Esophagus (tissue), 2 donors: ENCODE results near the gene RBP4. TPM values are rescaled to one million over a fixed set of nuclear protein-coding genes. Genes with fewer than 3 reads are reported as not detected.

Source experiments
- H3K27ac ChIP-seq, 2 donors: one replicate each; pipeline ENCODE4 v1.5.1; 2013; ENCODE audit warnings: low read depth in 2 of 2, mild to moderate bottlenecking in 2 of 2, inconsistent platforms in 1 of 2, low read length in 1 of 2, moderate library complexity in 1 of 2
- H3K27me3 ChIP-seq, 2 donors: one replicate each; pipeline ENCODE4 v1.6.1; 2013; ENCODE audit warnings: low read length in 2 of 2, control low read depth in 1 of 2, mild to moderate bottlenecking in 1 of 2; ENCODE audit not compliant: insufficient read depth in 2 of 2, control insufficient read depth in 1 of 2
- H3K36me3 ChIP-seq, 2 donors: one replicate each; pipeline ENCODE4 v1.6.1; 2013; ENCODE audit warnings: low read length in 1 of 2; ENCODE audit not compliant: control insufficient read depth in 2 of 2, insufficient read depth in 2 of 2
- H3K4me1 ChIP-seq, 2 donors: one replicate each; pipeline ENCODE4 v1.6.1; 2013; ENCODE audit warnings: low read length in 1 of 2; ENCODE audit not compliant: control insufficient read depth in 2 of 2, insufficient read depth in 2 of 2
- H3K4me3 ChIP-seq, 2 donors: one replicate each; pipeline ENCODE4 v1.5.1; 2013; ENCODE audit warnings: low read length in 2 of 2, mild to moderate bottlenecking in 2 of 2, low read depth in 1 of 2, moderate library complexity in 1 of 2
- H3K9me3 ChIP-seq, 2 donors: one replicate each; pipeline ENCODE4 v1.6.1; 2013; ENCODE audit warnings: mild to moderate bottlenecking in 2 of 2, low read depth in 1 of 2, low read length in 1 of 2, moderate library complexity in 1 of 2; ENCODE audit not compliant: control insufficient read depth in 2 of 2, insufficient read depth in 1 of 2
- WGBS, 2 donors: extraction: QIAGEN DNeasy Blood & Tissue Kit; methylation state at CpG; one replicate each; pipeline ENCODE4 v1.1.7; 2013; 5-methylcytosine and 5-hydroxymethylcytosine counted together
- polyA plus RNA-seq, 2 donors: library from polyadenylated mRNA; stranded (reverse); fragments of 200-250 nt; gene quantifications; one replicate each; pipeline ENCODE4 v1.2.3, GENCODE V29; 2013
- donor health status: healthy with polysubstance abuse.
- donor health status: Bipolar disorder and iron deficiency.

The RBP4 gene
- polyA plus RNA-seq, 2 donors: 0.14 to 0.47 TPM

GRCh38 chr10:93614101-93614825, 13.2 kb upstream of the RBP4 start:
- no peak overlapping the region for H3K27ac ChIP-seq
- no peaks in the 10 kb centered on the region for H3K9me3 ChIP-seq
- no peaks in the 10 kb centered on the region for H3K36me3 ChIP-seq
- no peaks in the 10 kb centered on the region for H3K4me1 ChIP-seq
- no peaks in the 10 kb centered on the region for H3K27me3 ChIP-seq
- WGBS, 2 donors: 73 to 78% methylated on average over 7 of the region's 7 CpGs
- H3K4me3 ChIP-seq: no peak overlapping the region

DNA sequence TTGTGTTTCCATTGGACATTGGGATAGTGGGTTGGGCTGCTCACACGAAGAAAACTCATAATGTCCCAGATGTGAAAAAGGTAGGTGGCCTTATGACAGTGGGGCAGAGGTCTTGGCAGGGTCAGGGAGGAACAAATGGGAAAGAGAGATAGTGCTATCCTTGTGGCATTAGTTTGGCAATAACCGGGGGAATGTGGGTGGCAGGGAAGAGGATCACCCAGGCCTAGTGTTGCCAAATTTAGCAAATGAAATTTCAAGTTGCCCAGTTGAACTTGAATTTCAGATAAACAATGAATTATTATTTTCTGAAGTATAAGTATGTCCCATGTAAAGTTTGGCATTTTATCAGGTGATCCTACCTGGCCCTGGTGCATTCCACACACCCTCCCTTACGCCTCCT, 12.1 kb upstream of the RBP4 start:
- 79 to 83% methylated on average over 3 of the region's 3 CpGs for WGBS, 2 donors
- Histone ChIP-seq H3K36me3 (no peaks in the 10 kb centered on the region), H3K27me3 (no peaks in the 10 kb centered on the region), H3K27ac (no peak overlapping the region), H3K4me1 (no peaks in the 10 kb centered on the region), H3K9me3 (no peaks in the 10 kb centered on the region), H3K4me3 (no peak overlapping the region)

- Histone ChIP-seq H3K9me3 (peaks cover 0 to 3% of the 10 kb centered on the region in 2 donors), H3K4me1 (no peaks in the 10 kb centered on the region), H3K27me3 (no peaks in the 10 kb centered on the region), H3K36me3 (no peaks in the 10 kb centered on the region), H3K4me3 (no peak within 1 kb of the TSS), H3K27ac (no peak within 1 kb of the TSS)
- 79 to 81% methylated on average over 6 of the region's 6 CpGs for WGBS, 2 donors
Measured at GRCh38 chr10:93612311-93612710, 11.3 kb upstream of the RBP4 start, which contains the start of gene PDE6C. PDE6C (plus strand) TSS chr10:93612537; CDS start chr10:93612726, 189 bp downstream.

GRCh38 chr10:93608421-93608820, 7.4 kb upstream of the RBP4 start:
- WGBS, 2 donors: 88 to 90% methylated on average over 3 of the region's 3 CpGs
- H3K9me3 ChIP-seq: peaks cover 0 to 3% of the 10 kb centered on the region in 2 donors
- H3K4me3 ChIP-seq: no peak overlapping the region
- H3K36me3 ChIP-seq: no peaks in the 10 kb centered on the region
- no peaks in the 10 kb centered on the region for H3K4me1 ChIP-seq
- H3K27me3 ChIP-seq: no peaks in the 10 kb centered on the region
- H3K27ac ChIP-seq: no peak overlapping the region

- Histone ChIP-seq H3K9me3 (peaks cover 0 to 3% of the 10 kb centered on the region in 2 donors), H3K27ac (no peak overlapping the region), H3K27me3 (peaks cover 10% of the 10 kb centered on the region in 2 donors), H3K4me3 (no peak overlapping the region), H3K4me1 (peaks cover 3 to 5% of the 10 kb centered on the region in 2 donors), H3K36me3 (no peaks in the 10 kb centered on the region)
- WGBS, 2 donors: 15 to 20% methylated on average over 2 of the region's 2 CpGs
Measured at GRCh38 chr10:93604146-93604545, 3.1 kb upstream of the RBP4 start.

DNA sequence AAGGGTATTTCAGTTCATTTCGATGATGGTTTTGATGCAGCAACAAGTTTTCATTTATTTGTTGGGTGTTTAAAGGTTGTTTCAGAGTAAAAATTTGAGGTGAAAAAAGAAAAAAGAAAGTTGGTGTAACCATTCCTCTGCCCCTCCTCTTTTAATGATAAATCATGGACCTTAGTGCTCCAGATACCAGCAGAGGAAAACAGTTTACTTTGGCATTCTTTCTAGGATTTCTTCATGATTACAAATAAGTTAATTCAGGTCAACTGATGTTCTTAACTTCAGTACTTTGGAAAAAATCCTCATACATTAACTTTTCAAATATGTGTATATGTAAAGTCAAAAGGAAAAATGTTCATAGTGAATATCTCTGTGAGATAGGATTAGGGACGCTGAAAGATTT, 2.0 kb upstream of the RBP4 start:
- WGBS, 2 donors: 86 to 89% methylated on average over 2 of the region's 2 CpGs

GRCh38 chr10:93601774-93602162, 733 bp upstream of the RBP4 start:
- no peak overlapping the region for H3K4me3 ChIP-seq
- H3K27me3 ChIP-seq: peaks cover 10% of the 10 kb centered on the region in 2 donors
- no peaks in the 10 kb centered on the region for H3K9me3 ChIP-seq
- peaks cover 3 to 5% of the 10 kb centered on the region in 2 donors for H3K4me1 ChIP-seq
- no peak overlapping the region for H3K27ac ChIP-seq
- no peaks in the 10 kb centered on the region for H3K36me3 ChIP-seq
- WGBS, 2 donors: 12 to 21% methylated on average over 7 of the region's 7 CpGs

More for the DNA sequence above, 2.0 kb upstream of the RBP4 start:
- no peak overlapping the region for H3K27ac ChIP-seq
- H3K27me3 ChIP-seq: peaks cover 10% of the 10 kb centered on the region in 2 donors
- H3K4me3 ChIP-seq: no peak overlapping the region
- peaks cover 3 to 5% of the 10 kb centered on the region in 2 donors for H3K4me1 ChIP-seq
- no peaks in the 10 kb centered on the region for H3K36me3 ChIP-seq
- peaks cover 0 to 3% of the 10 kb centered on the region in 2 donors for H3K9me3 ChIP-seq

DNA sequence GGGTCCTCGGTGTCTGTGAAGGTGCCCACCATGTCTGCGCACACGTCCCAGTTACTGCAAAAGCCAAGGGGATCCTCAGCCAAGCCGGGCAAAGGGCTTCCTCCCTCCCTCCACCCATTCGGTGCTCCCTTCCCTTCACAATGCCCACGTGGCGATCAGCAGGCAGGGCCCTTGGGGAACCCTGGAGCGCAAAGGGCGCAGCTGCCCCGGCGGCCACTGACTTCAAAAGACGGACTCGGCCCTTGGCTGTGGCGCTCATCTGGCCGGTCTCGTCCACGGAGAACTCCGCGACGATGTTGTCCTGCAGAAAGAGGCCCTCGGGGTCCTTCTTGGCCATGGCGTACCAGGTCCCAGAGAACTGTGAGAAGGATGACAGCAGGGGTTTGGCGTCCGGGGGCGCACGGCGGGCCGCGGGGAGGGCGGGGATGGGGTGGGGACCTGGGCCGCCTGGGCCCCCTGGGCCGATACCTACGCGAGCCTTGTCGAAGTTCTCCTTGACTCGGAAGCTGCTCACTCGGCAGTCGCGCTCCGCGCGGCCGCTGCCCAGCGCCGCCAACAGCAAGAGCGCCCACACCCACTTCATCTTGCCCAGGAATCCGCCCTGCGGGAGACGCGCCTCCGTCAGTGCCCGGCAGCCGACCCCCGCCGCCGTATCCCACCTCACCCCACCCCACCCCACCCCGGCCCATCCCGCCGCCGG, 439 bp downstream of the RBP4 start:
- Histone ChIP-seq H3K4me3 (peak overlapping the region in 1 of 2 donors; percentile 26), H3K36me3 (no peaks in the 10 kb centered on the region), H3K9me3 (peaks cover 0 to under 1% of the 10 kb centered on the region in 2 donors), H3K27me3 (peaks cover 10% of the 10 kb centered on the region in 2 donors), H3K27ac (no peak overlapping the region), H3K4me1 (peaks cover 3 to 5% of the 10 kb centered on the region in 2 donors)
- WGBS, 2 donors: 11 to 14% methylated on average over 53 to 60 of the region's 60 CpGs

DNA sequence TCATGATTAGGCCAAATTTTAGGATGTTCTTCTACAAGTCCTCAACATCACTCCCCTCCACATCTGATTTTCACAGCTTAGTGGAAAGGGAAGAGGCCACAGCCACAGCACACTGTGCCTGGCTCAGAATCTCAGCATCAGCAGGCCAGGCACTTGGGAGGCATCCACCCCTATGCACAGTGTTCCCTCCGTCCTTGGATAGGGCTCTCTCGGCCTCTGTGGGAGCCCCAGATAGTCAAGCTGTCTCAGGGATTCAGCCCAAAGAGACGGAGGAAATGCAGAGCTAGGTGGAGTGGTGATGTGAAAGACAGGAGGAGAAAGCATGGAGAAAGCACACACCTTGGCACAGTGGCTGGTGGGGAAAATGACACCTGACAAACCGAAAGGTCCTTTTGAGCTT, 1.3 kb downstream of the RBP4 start:
- peaks cover 10% of the 10 kb centered on the region in 2 donors for H3K27me3 ChIP-seq
- 86 to 90% methylated on average over 4 of the region's 4 CpGs for WGBS, 2 donors
- H3K4me1 ChIP-seq: peaks cover 3 to 5% of the 10 kb centered on the region in 2 donors
- no peak overlapping the region for H3K27ac ChIP-seq
- H3K36me3 ChIP-seq: no peaks in the 10 kb centered on the region
- H3K9me3 ChIP-seq: peaks cover 0 to 3% of the 10 kb centered on the region in 2 donors
- H3K4me3 ChIP-seq: no peak overlapping the region
